Hematopoietic multipotent progenitor cell treated with erythropoietin and hydrocortisone succinate and interleukin-3 and kit ligand, for 17 days (in vitro differentiated cells): ENCODE measurements around the gene CRYBB1.

Experiments used
- DNase-seq: peaks from one replicate; pipeline ENCODE4 v3.0.0-alpha.2; 2015; ENCODE audit warnings: low spot score

Gene CRYBB1

GRCh38 chr22:26553056-26553752, 64.6 kb downstream of the CRYBB1 start:
- no peak for DNase-seq

DNA sequence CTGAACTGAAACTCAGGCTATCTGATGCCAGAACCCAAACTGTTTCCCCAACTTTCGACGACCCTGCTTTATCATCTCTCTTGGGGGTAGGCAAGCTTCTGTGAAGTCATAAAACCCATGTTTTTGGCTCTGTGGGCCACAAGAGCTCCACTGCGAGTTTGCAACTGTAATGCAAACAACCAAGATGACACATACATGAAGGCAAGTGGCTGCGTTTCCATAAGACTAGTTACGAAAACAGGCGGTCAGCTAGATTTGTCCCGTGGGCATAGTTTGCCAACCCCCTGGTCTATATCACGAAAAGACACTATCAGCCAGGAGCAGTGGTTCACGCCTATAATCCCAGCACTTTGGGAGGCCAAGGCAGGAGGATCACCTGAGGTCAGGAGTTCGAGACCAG, 65.4 kb downstream of the CRYBB1 start:
- no peak for DNase-seq

GRCh38 chr22:26551568-26551967, 66.3 kb downstream of the CRYBB1 start:
- DNase-seq, result no peak

DNA sequence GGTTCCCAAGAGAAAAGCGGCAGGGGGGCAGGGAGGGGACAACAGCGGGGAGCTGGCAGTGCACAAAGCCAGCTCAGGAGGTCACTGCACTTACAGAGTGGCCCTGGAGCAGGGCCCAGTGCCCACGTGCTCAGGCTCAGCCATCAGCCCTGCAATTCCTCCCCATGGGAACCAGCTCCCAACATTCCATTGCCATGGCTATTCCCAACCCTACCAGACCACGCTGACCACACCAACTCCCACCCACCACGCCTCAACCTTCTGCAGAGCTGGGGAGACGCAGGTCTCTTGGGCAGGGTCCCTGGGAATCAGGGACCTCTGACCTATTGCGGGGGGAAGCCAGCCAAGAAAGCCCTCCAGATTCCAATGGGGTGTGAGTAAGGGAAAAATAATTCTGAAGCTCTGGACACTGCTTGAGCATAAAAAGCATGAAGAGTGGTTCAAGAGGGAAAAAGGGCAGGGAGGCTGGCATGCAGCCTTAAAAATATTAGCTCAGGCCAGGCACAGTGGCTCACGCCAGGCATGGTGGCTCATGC, 67.3 kb downstream of the CRYBB1 start:
- DNase-seq, result no peak

DNA sequence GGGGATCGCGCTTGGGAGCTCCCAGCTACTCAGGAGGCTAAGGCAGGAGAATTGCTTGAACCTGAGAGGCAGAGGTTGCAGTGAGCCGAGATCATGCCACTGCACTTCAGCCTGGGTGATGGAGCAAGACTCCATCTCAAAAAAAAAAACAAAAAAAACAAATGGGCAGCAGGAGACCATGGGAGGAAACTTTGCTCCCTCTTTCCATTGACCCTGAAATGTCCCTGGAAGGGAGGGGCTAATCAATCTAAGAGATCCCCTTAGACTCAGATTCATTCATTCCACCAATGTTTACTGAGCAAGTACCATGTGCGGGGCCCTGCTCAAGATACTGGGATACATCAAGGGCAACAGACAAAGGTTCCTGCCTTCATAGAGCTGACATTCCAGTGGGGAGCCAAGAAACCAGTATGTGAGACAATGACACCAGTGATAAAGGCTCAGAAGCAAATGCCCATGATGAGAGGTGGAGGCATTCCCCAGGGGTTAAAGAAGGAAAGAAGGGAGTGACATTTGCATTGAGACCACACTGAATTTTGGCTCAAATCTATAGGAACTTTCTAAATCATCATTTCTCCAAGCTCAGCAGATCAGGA, 67.8 kb downstream of the CRYBB1 start:
- no peak for DNase-seq
